Body of pancreas (tissue), 4 donors: Measurements from ENCODE around the gene OAS3. TPM values are rescaled to one million over a fixed set of nuclear protein-coding genes. Genes with fewer than 3 reads are reported as not detected.
"Not testable (repeated sequence)": the region's sequence is repeated elsewhere in the genome, so short reads cannot be mapped to it uniquely, and the experiment has no call there.

Experiments
- ATAC-seq: fragments of 150-250 bp; one replicate; pipeline ENCODE4 v1.9.1; 2016
- DNase-seq, 4 donors: peaks; one replicate each; pipeline ENCODE4 v3.0.0-alpha.2; 2019
- H3K27ac ChIP-seq, 4 donors: fragments of 200-600 bp; sonication (generic); 1 replicate in 3 of 4; 2 replicates in 1 of 4; pipeline versions ENCODE4 v1.5.1 to v1.6.1; 2016 to 2019; ENCODE audit warnings: mild to moderate bottlenecking in 1 of 4, mixed read lengths in 1 of 4, moderate library complexity in 1 of 4
- H3K27me3 ChIP-seq, 2 donors: fragments of 200-600 bp; sonication (generic); one replicate each; pipeline ENCODE4 v1.6.0; 2016; ENCODE audit warnings: mild to moderate bottlenecking in 1 of 2
- H3K36me3 ChIP-seq, 2 donors: fragments of 200-600 bp; sonication (generic); replicated peaks in 1 of 2; 2 replicates each; pipeline ENCODE4 v1.5.1; 2016; ENCODE audit warnings: low read depth in 2 of 2; ENCODE audit not compliant: insufficient read depth in 1 of 2
- H3K4me1 ChIP-seq: fragments of 200-600 bp; sonication (generic); one replicate; pipeline ENCODE4 v1.6.0; 2016
- H3K4me3 ChIP-seq, 2 donors: fragments of 200-600 bp; sonication (generic); 1 replicate in 1 of 2; 2 replicates in 1 of 2; pipeline ENCODE4 v1.5.1; 2016 to 2019
- H3K9me3 ChIP-seq, 3 donors: fragments of 200-600 bp; sonication (generic); 1 replicate in 2 of 3; 2 replicates in 1 of 3; pipeline ENCODE4 v1.5.1; 2016
- CTCF ChIP-seq, 7 experiments: fragments of 450-650 bp in 4 of 7; fragments of 200-600 bp in 3 of 7; sonication (generic) in 3 of 7; IDR thresholded peaks; one replicate each; pipeline ENCODE4 v1.5.1; 2016 to 2019; ENCODE audit warnings: antibody characterized with exemption in 7 of 7
- POLR2A ChIP-seq, 3 donors: fragments of 450-650 bp; IDR thresholded peaks; one replicate each; pipeline ENCODE4 v1.6.1; 2016; ENCODE audit warnings: antibody characterized with exemption in 3 of 3, mild to moderate bottlenecking in 2 of 3
- WGBS, 2 donors: methylation state at CpG; one replicate each; pipeline ENCODE4 v1.1.5; 2017; 5-methylcytosine and 5-hydroxymethylcytosine counted together
- intact Hi-C: fragments of 100-400 bp; cut with DNase I; formaldehyde crosslinking; loops from one replicate; pipeline ENCODE4 v1.15.1; 2023
- total RNA-seq, 2 donors: library from RNA; depleted of rRNA; stranded (reverse); fragments of >200 nt; gene quantifications; one replicate each; pipeline ENCODE4 v1.1.0, GENCODE V29; 2016

OAS3 gene
- total RNA-seq, 2 donors from 2014 or later, result 2.3 to 18.1 TPM

GRCh38 chr12:112909693-112910092 lies 28.6 kb upstream of the OAS3 start:
- WGBS, 2 donors, result 96 to 97% methylated on average over 4 of the region's 4 CpGs
- H3K27me3 ChIP-seq, result no peaks in the 10 kb centered on the region
- ATAC-seq (no peak), DNase-seq (no peak)
- H3K4me1 ChIP-seq, result peaks cover 20% of the 10 kb centered on the region
- intact Hi-C loops, result no loop called here
- H3K4me3 ChIP-seq, result no peak overlapping the region
- TF ChIP-seq CTCF (IDR thresholded peaks at IDR 0.05) (no peak), POLR2A (IDR thresholded peaks at IDR 0.05) (no peak)
- no peaks in the 10 kb centered on the region for H3K9me3 ChIP-seq
- H3K36me3 ChIP-seq, result no peaks in the 10 kb centered on the region
- H3K27ac ChIP-seq, result no peak overlapping the region

GRCh38 chr12:112913038-112913688 lies 25.1 kb upstream of the OAS3 start:
- intact Hi-C loops, result no loop called here
- Histone ChIP-seq H3K36me3 (no peaks in the 10 kb centered on the region), H3K27me3 (no peaks in the 10 kb centered on the region), H3K9me3 (no peaks in the 10 kb centered on the region), H3K27ac (no peak overlapping the region), H3K4me3 (no peak overlapping the region), H3K4me1 (peaks cover 10% of the 10 kb centered on the region)
- ATAC-seq (no peak), DNase-seq (no peak)
- 88 to 93% methylated on average over 1 of the region's 1 CpG for WGBS, 2 donors
- TF ChIP-seq CTCF (IDR thresholded peaks at IDR 0.05), result no peak
- TF ChIP-seq POLR2A (IDR thresholded peaks at IDR 0.05), result no peak

GRCh38 chr12:112913888-112914287 lies 24.4 kb upstream of the OAS3 start:
- intact Hi-C loops, H3K36me3 ChIP-seq, H3K9me3 ChIP-seq, DNase-seq, H3K27me3 ChIP-seq, H3K4me3 ChIP-seq, ATAC-seq, H3K27ac ChIP-seq: not testable (repeated sequence)
- peaks cover 10% of the 10 kb centered on the region for H3K4me1 ChIP-seq
- 98% methylated on average over 2 of the region's 2 CpGs for WGBS, 2 donors

GRCh38 chr12:112916270-112916669 lies 22.0 kb upstream of the OAS3 start:
- DNase-seq (peak in 3 of 4 donors; percentile 45 to 49 (median 48)), ATAC-seq (peak; percentile 33)
- Histone ChIP-seq H3K4me1 (peaks cover 10% of the 10 kb centered on the region), H3K27ac (no peak overlapping the region), H3K27me3 (no peaks in the 10 kb centered on the region), H3K4me3 (no peak overlapping the region), H3K9me3 (no peaks in the 10 kb centered on the region), H3K36me3 (no peaks in the 10 kb centered on the region)
- intact Hi-C loops, result no loop called here
- 22 to 31% methylated on average over 5 of the region's 5 CpGs for WGBS, 2 donors
- TF ChIP-seq CTCF (IDR thresholded peaks at IDR 0.05) (no peak), POLR2A (IDR thresholded peaks at IDR 0.05) (no peak)

GRCh38 chr12:112919121-112919520 lies 19.2 kb upstream of the OAS3 start:
- no peaks in the 10 kb centered on the region for H3K9me3 ChIP-seq
- no peak for ATAC-seq
- peaks cover 10% of the 10 kb centered on the region for H3K4me1 ChIP-seq
- H3K27ac ChIP-seq, result no peak overlapping the region
- H3K4me3 ChIP-seq, result no peak overlapping the region
- H3K36me3 ChIP-seq, result no peaks in the 10 kb centered on the region
- no peak for DNase-seq
- intact Hi-C loops, result no loop called here
- TF ChIP-seq CTCF (IDR thresholded peaks at IDR 0.05) (no peak), POLR2A (IDR thresholded peaks at IDR 0.05) (no peak)
- WGBS, 2 donors, result 84 to 100% methylated on average over 5 to 6 of the region's 6 CpGs
- no peaks in the 10 kb centered on the region for H3K27me3 ChIP-seq
